Posterior vena cava (tissue), 2 donors: ENCODE measurements around the gene CERS1. TPM values are rescaled to one million over a fixed set of nuclear protein-coding genes. Genes with fewer than 3 reads are reported as not detected.

Experiments
- DNase-seq: peaks from one replicate; pipeline ENCODE4 v3.0.0-alpha.2; 2020; ENCODE audit warnings: low spot score
- intact Hi-C, 2 donors: fragments of 100-400 bp; cut with DNase I; formaldehyde crosslinking; loops; one replicate each; pipeline versions ENCODE4 v1.14.1 to v1.14.2; 2022 to 2023
- total RNA-seq, 2 donors: library from RNA; stranded (reverse); fragmentation: NEBNext Ultra II Directional; extraction: Animal tissue kit (Norgen Biotek cat#: 25700); gene quantifications; one replicate each; pipeline ENCODE4 v1.2.1, GENCODE V29; 2021
- donor health status: DM: yes; HTN: yes; CAD: no.
- donor health status: DM: yes; HTN: yes; CAD: no.

CERS1 gene
- total RNA-seq, 2 donors from 2014 or later = 0.38 to 1.5 TPM

GRCh38 chr19:18861917-18862316 is 34.0 kb downstream of the CERS1 start:
- intact Hi-C loops = no loop called here
- no peak for DNase-seq

GRCh38 chr19:18861235-18861634 is 34.7 kb downstream of the CERS1 start:
- no peak for DNase-seq
- intact Hi-C loops = no loop called here

GRCh38 chr19:18860725-18861124 is 35.2 kb downstream of the CERS1 start:
- no peak for DNase-seq
- intact Hi-C loops = no loop called here

GRCh38 chr19:18860302-18860700 is 35.7 kb downstream of the CERS1 start:
- no peak for DNase-seq
- intact Hi-C loops = no loop called here

GRCh38 chr19:18859676-18860301 is 36.2 kb downstream of the CERS1 start:
- DNase-seq = no peak

GRCh38 chr19:18858906-18859646 is 36.9 kb downstream of the CERS1 start:
- DNase-seq = no peak
- intact Hi-C loops = no loop called here

More at GRCh38 chr19:18859676-18860301, 36.2 kb downstream of the CERS1 start:
- intact Hi-C loops = no loop called here

- no peak for DNase-seq
- intact Hi-C loops = no loop called here
Measured at GRCh38 chr19:18857223-18857622, 38.7 kb downstream of the CERS1 start.

- intact Hi-C loops = no loop called here
- DNase-seq = no peak
Measured at GRCh38 chr19:18856385-18857126, 39.4 kb downstream of the CERS1 start.

- intact Hi-C loops = no loop called here
- no peak for DNase-seq
Measured at GRCh38 chr19:18855647-18856384, 40.1 kb downstream of the CERS1 start.

- intact Hi-C loops = no loop called here
- no peak for DNase-seq
Measured at GRCh38 chr19:18854982-18855381, 41.0 kb downstream of the CERS1 start.

- intact Hi-C loops = no loop called here
Measured at GRCh38 chr19:18853755-18854427, 42.1 kb downstream of the CERS1 start.

GRCh38 chr19:18852648-18853047 is 43.3 kb downstream of the CERS1 start:
- intact Hi-C loops = no loop called here
- DNase-seq = no peak

More at GRCh38 chr19:18853755-18854427, 42.1 kb downstream of the CERS1 start:
- no peak for DNase-seq

GRCh38 chr19:18851673-18852325 is 44.2 kb downstream of the CERS1 start:
- intact Hi-C loops = no loop called here
- no peak for DNase-seq

- no peak for DNase-seq
- intact Hi-C loops = no loop called here
Measured at GRCh38 chr19:18850471-18851375, 45.2 kb downstream of the CERS1 start.

GRCh38 chr19:18849838-18850400 is 46.0 kb downstream of the CERS1 start:
- intact Hi-C loops = loop anchor here (5.0 to 10.0 kb wide), 2 partner anchors 255 to 398 kb away; no protein-coding TSS in a partner anchor
- DNase-seq = no peak

GRCh38 chr19:18848878-18849661 is 46.9 kb downstream of the CERS1 start:
- peak; percentile 92 for DNase-seq
- intact Hi-C loops = loop anchor here (5.0 to 10.0 kb wide), 2 partner anchors 254 to 397 kb away; no protein-coding TSS in a partner anchor
